ENCODE data around the gene TAF4.
"Not testable (repeated sequence)": the region's sequence is repeated elsewhere in the genome, so short reads cannot be mapped to it uniquely, and the experiment has no call there.

Gene TAF4

DNA sequence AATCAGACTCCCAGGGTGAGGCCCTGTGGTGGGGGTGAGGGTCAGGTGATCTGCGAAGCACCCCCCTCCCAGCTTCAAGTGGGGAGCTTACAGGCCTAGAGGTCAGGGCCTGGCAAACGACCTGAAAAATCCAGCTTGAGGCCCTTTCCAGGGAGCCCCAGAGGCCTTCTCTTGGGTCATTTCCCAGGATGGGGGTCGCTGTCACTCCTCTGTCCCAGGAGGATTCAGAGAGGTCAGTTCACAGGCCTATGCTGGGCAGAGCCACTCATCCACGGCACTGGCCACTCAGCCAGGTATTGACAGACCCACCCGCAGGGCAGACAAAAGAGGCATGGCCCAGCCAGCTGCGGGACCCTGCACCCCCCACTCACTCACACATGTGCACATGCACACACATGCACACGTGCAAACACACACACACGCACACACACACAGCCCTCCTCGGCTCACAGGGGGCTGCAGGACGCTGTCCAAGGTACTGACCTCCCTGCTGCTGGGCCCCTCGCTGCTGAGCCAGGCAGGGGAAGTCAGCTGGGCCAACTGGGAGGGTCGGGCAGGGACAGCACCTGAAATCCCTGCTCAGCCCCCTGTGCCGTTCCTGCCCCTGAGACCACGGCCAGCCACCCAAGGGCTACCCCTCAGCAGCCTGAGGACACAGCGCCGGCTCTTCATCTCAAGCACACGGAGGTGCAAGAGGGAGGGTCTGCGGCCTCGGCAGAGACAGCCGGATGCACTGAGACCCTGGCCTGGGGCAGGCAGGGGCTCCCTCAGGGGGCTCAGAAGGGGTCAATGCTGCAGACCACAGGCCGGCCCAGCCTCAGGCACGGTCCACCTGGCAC, 113.8 kb downstream of the TAF4 start:
- DNase-seq (ENCODE audit: extremely low read depth in 1 of 2, low read depth in 1 of 2), result no peak

DNA sequence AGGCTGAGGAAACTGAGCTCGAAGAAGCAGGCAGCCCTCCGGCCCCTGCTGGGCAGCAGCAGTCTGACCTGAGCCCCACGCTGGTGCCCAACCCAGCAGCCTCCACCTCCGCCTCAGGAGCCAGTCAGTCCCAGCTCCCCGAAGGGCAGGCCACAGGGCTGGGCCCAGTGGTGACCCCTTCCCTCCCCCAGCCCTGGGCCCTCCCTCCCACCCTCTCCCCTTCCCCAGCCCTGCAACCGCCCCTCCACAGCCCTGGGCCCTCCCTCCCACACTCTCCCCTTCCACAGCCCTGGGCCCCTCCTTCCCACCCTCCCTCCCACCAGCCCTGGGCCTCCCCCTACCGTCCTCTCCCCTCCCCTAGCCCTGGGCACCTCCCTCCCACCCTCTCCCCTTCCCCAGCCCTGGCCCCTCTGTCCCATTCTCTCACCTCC, 115.0 kb downstream of the TAF4 start:
- DNase-seq (ENCODE audit: extremely low read depth in 1 of 2, low read depth in 1 of 2), result no peak

DNA sequence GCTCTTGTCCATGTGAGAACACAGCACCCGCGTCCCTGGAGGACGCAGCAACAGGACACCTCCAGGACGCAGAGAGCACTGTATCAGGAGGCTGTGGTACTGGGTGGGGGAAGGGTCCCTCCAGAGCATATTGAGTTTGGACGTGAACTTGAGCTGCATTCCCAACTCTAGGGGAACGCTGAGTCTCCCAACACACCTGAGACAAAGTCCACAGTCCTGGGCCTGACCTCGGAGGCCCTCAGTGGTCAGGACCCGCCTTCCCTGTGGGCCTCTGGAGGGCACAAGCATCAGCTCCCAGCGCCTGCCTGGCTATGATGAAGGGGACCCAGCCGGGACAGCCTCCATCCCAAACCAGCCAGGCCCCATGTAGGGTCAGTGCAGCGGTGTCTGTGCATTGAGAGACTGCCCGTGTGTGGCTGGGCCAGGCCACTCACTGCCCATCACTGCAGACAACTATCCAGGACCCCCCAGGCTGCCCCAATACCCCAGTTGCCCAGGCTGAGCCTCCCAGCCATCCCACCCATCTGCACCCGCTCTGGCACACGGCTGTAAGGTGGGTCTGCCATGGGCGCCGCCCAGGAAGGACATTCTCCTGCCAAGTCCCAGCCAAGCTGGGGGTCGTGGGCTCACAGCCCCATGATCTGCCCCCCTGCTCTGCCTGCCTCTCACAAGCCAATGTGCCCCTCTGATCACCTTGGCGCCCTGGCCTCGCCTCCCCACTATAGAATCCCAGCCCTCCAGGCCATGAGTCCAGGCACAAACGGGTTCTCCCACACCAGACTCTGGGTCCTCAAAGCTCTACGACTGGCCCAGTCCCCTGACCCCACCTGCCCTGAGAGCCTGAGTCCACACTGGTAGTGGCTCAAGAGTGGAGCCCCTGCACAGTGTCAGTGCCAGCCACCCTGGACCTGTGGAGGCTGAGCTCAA, 115.7 kb downstream of the TAF4 start:
- no peak for DNase-seq (ENCODE audit: extremely low read depth in 1 of 2, low read depth in 1 of 2)

DNA sequence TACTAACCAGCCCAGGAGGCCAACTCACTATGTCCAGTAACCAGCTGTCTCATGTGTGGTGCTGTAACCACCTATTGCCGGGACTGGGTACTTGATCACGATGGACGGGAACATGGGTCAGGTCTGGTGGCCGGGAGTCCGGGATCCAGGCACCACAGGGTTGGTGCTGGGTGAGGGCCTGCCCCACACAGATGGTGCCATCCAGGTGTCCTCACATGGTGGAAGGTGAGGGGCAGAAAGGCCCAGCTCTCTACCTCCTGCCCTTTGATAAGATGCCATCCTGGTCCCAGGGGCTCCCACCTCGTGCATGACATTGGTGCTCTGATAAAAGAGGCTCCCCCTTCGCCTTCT, 116.3 kb downstream of the TAF4 start:
- DNase-seq (ENCODE audit: extremely low read depth in 1 of 2, low read depth in 1 of 2), result no peak

DNA sequence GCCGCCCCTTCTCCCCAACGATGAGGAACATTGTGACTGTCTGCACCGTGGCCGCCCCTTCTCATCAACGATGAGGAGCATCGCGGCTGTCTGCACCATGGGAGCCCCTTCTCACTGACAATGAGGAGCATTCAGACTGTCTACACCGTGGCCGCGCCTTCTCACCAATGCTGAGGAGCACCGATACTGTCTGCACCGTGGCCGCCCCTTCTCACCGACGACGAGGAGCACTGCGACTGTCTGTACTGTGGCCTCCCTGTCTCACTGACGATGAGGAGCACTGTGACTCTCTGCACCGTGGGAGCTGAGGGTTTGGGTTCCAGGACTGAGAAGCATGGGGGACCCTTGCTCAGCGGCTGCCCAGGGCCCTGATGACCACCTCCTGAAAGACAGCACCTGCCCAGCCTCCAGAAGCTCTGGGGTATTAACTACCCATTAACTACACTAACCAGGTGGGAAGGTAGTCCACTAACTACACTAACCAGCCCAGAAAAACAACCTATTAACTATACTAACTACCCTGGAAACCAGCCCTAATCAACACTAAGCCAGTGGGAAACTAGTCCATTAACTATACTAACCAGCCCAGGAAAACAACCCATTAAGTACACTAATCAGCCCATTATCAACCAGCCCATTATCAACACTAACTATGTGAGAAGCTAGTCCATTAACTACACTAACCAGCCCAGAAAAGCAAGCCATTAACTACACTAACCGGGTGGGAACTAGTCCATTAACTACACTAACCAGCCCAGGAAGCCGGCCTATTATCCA, 116.9 kb downstream of the TAF4 start:
- DNase-seq (ENCODE audit: extremely low read depth in 1 of 2, low read depth in 1 of 2), result no peak

DNA sequence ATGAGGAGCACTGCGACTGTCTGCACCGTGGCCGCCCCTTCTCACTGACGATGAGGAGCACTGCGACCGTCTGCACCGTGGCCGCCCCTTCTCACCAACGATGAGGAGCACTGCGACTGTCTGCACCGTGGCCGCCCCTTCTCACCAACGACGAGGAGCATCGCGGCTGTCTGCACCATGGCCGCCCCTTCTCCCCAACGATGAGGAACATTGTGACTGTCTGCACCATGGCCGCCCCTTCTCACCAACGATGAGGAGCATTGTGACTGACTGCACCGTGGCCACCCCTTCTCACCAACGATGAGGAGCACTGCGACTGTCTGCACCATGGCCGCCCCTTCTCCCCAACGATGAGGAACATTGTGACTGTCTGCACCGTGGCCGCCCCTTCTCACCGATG, 117.6 kb downstream of the TAF4 start:
- DNase-seq (ENCODE audit: extremely low read depth in 1 of 2, low read depth in 1 of 2), result not testable (repeated sequence)

DNA sequence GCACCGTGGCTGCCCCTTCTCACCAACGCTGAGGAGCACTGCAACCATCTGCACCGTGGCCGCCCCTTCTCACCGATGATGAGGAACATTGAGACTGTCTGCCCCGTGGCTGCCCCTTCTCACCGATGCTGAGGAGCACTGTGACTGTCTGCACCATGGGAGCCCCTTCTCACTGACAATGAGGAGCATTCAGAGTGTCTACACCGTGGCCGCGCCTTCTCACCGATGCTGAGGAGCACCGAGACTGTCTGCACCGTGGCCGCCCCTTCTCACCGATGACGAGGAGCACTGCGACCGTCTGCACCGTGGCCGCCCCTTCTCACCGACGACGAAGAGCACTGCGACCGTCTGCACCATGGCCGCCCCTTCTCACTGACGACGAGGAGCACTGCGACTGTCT, 120.2 kb downstream of the TAF4 start:
- DNase-seq (ENCODE audit: extremely low read depth in 1 of 2, low read depth in 1 of 2), result not testable (repeated sequence)

DNA sequence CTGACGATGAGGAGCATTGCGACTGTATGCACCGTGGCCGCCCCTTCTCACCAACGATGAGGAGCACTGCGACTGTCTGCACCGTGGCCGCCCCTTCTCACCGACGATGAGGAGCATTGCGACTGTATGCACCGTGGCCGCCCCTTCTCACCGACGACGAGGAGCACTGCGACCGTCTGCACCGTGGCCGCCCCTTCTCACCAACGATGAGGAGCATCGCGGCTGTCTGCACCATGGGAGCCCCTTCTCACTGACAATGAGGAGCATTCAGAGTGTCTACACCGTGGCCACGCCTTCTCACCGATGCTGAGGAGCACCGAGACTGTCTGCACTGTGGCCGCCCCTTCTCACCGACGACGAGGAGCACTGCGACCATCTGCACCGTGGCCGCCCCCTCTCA, 120.7 kb downstream of the TAF4 start:
- DNase-seq (ENCODE audit: extremely low read depth in 1 of 2, low read depth in 1 of 2), result not testable (repeated sequence)

DNA sequence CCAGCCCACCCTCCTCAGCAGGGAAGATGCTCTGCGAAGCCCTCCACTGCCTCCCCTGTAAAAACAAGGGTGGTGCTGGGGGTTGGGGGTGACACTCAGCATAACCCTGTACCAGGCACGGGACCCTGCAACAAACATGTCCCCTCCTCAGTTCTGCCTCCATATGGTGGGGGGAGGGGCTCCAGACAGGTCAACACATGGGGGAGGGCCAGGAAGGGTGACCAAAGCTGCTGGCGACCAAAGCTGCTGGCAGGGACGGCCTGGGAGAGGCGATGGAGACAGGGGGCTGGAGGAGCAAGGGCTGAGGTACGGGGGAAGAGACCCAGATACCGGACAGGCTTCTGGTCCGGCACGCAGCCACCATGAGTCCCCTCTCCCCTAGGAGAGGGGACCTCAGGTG, 123.2 kb downstream of the TAF4 start:
- DNase-seq (ENCODE audit: extremely low read depth in 1 of 2, low read depth in 1 of 2), result no peak

DNA sequence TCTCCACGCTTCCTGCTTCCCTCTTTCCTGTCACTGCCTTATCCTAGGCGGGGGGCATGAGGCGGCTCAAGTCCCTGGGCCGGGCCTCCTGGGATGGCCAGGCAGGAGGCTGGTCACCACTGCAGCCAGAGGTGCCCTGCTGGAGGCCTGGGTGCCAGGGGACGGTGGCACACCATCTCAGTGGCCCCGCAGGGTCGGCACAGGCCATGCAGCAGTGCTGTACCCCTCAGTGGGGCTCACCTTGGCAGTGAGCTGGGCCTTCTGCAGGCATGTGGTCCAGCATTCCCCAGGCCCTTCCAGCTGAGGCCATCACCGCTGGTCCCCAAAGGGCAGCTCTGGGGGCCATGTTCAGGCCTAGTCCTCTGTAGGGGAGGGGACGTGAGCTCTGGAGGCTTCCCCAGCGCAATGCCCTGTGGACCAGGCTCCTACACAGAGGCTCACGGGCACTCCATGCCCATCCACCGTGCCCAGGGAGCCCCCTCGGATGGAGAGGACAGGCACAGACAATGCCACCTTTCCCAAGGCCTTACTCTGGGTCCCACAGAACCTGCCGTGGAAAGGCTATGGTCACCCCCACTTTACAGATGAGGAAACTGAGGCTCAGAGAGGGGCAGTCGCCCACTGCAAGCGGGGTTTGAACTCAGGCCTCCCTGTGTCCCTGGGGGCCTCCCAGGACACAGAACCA, 123.8 kb downstream of the TAF4 start:
- DNase-seq (ENCODE audit: extremely low read depth in 1 of 2, low read depth in 1 of 2), result no peak

DNA sequence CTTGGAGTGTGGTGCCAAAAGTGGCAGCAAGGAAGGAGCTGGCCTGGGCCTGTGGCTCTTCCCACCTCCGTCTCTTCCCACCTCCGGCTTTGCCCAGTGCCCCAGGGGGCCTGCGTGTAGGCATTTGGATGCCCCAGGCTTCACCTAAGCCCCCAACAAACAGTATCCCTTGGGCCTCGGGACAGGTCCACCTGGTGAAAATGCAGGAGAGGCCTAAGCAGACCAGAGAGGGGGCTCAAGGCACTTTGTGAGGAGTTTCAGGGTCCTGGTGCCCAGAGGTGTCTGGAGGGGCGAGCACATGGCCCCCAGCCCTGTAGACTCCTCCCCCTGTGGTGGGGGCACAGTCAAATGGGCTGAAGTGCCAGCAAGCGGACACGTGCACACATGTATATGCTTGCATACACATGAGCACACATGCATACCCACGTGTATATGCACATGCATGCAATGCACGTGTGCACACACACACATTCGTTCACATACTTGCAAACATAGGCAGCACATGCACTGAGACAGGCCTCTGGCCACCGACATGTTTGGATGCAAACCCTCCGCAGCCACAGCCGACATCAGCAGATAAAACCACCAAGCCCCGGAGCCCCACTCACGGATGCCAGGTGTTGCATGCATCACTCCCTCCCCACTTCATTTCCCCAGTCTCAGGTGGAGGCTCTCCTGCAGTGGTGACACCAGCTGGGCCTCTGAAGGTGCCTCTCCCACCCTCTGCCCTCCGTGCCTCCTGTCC, 124.5 kb downstream of the TAF4 start:
- no peak for DNase-seq (ENCODE audit: extremely low read depth in 1 of 2, low read depth in 1 of 2)

DNA sequence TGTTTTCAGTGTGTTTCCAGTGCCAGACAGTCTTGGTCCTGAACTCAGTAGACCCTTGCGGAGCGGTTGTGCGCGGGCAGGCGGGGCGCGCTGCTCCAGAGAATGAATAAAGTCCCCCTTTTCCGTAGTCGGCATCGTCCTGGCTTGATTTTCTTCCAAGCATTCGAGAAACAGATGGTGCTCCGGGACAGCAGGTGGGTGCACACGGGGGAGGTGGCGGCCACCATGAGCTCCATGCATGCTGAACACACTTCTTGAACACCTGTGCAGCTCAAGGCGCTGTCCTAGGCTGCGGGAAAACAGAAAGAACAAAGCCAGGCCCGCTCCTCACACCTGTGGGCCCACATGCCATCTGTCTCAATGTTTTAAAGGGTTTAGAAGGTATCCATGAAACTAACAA, 125.2 kb downstream of the TAF4 start:
- DNase-seq (ENCODE audit: extremely low read depth in 1 of 2, low read depth in 1 of 2), result no peak

DNA sequence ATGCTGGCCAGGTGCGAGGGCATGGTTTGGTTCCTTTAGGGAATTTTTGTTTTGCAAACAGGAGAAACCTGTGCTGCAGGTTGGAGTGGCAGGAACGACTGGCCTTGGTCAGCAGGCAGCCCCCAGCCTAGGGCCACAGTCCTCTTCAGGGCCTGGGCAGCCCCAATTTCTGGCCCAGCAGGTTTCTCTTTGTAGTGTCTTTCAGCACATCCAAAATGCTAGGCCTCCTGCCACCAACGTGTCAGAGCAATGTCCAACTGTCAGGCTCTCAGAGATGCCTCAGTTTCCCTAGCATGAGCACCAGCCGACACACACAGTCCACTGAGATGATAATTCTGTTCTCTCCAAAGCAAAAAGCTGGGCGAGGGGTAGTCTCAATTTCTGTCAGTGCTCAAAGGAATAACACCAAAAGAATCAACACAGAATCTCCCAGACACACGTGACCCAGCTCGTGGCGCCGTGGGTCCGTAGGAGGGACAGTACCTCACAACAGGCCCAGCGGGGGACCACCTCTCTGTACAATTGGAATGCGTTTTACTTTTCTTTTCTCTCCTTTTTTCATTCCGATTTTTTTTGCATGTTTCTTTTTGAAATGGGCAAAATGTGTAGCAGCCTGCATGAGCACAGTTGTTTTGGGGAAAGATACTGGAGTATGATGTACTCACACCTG, 125.9 kb downstream of the TAF4 start:
- no peak for DNase-seq (ENCODE audit: extremely low read depth in 1 of 2, low read depth in 1 of 2)

DNA sequence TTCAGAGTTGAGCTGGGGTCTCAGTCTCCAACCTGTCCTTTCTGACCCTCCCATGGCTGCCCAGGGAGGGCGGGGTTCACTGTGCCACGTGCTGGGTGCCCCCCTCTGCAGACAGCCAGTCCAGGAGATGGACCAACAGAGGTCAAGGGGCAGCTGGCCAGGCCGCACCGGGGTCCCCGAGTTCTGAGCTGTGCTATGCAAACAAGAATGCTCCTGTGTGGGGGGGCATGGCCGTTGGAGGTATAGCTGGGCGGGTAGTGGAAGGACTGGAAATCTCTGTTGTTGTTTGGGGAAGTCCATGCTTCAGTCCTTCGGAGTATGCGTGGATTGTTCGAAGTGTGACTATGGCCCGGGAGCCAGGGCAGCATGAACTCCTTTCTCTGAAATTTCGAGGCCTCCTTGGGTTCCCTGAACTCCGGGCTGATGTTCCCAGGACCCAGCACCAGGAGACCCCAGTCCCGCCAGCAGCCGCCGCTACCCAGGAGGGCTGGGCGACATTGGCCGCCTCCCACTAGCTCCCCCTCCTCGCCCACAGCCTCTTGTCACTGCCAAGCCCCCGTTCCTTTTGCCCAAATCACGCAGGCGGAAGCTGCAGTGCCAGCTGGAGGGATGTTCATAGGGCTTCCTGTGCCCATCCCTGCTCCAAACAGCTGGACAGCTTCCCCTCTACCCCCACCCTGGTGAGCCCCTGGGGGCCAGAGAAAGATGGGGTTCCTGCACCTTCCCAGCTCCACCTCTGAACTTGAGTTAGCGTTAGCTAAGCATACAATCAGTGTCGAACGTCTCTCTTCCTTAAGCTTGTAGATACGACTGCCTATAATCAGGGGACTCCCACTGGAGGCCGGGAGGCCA, 126.6 kb downstream of the TAF4 start:
- DNase-seq (ENCODE audit: extremely low read depth in 1 of 2, low read depth in 1 of 2), result no peak

DNA sequence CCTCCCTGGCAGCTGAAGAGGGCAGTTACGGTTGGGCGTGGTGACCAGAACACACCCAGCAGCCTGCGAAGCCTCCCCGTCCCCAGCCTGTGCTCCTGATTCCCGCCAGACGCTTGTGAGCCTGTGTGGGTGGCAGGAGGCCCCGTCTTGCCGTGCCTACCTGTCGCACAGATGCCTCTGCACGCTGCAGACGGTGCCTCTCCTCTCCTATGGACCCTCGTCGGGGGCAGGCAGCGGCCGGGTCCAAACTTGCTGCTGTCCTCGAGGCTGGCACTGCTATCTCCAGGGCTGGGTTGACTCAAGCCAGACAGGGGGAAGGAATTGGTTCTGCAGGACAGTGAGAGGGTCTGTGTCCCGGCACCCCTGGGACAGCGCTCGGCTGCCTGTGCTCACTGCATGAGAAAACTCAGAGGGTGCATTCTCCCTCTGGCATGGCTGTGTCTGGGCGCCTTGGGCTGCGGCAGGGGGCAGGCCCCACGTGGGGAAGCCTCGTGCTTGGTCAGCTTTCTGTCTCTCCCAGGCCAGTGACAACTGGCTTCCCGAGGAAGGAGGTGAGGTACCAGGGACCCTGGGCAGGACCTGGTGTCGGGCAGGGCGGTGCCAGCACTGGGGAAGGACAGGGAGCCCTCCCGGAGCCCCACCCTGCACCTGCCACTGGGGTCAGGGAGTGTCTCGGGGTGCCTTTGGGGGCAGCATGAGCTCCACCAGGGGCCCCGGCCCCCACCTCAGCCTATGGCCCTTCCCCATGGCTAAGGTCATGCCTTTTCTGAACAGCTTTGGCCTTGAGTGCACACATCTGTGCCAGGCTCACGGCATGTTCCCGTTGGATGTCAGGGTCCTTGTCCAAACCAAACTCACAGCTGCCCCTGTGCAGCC, 127.5 kb downstream of the TAF4 start:
- DNase-seq (ENCODE audit: extremely low read depth in 1 of 2, low read depth in 1 of 2), result no peak

DNA sequence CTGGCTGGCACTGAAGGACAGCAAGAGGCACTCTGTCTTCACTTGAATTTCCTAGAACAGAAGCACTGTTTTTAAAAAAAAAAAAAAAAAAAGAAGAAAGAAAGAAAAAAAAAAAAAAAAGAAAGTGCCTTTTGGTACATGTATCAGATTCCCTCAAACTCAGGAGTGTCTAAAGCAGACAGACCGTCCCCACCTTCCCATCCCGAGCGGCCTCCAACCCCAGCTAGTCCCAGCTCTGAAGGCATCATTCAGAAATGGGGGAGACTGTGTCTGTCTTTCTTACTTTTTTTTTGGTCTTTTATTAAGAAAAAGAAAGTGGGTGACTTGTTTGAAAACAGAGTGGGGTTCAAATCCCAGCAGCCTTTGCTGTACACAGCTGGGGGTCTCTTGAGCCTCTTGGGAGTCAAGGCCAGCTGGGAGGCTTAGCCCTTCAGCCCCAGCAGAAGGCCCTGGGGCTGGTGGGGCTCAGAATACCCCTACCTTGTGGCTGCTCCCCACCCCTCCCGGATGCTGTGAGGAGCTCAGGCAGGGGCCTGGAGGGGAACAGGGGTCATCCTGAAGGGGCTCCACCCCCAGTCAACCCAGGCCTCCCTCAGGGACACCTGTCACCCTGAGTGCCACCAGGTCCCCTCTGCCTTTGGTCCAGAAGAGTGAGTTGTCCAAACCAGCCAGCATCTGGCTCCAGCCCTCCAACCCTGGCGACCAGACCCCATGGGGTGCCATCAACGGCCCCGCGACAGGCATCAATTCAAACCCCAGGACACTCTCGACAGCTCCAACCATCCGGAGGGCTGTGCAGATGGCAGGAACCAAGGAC, 128.3 kb downstream of the TAF4 start:
- no peak for DNase-seq (ENCODE audit: extremely low read depth in 1 of 2, low read depth in 1 of 2)

DNA sequence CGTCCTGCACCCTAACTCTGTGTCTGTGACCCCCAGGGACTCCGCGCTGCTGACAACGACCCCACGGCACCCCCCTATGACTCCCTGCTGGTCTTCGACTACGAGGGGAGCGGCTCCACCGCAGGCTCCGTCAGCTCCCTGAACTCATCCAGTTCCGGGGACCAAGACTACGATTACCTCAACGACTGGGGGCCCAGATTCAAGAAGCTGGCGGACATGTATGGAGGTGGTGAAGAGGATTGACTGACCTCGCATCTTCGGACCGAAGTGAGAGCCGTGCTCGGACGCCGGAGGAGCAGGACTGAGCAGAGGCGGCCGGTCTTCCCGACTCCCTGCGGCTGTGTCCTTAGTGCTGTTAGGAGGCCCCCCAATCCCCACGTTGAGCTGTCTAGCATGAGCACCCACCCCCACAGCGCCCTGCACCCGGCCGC, 129.0 kb downstream of the TAF4 start:
- no peak for DNase-seq (ENCODE audit: extremely low read depth in 1 of 2, low read depth in 1 of 2)

Data from activated CD8-positive, alpha-beta memory T cell treated with anti-CD3 and anti-CD28 coated beads for 1 hour (primary cell).